ENCODE data around the gene PARP4. TPM values are rescaled to one million over a fixed set of nuclear protein-coding genes. Genes with fewer than 3 reads are reported as not detected.
"Not testable (repeated sequence)": the region's sequence is repeated elsewhere in the genome, so short reads cannot be mapped to it uniquely, and the experiment has no call there.

The PARP4 gene
- total RNA-seq, 6 experiments from 2014 or later = 23.0 to 41.2 (median 36.5) TPM

- DNase-seq = no peak
- under 1% methylated on average over 10 of the region's 10 CpGs for WGBS (ENCODE audit: insufficient coverage, low coverage, low lambda C conversion rate, missing lambda C conversion rate)
- peak; percentile 26 for TF ChIP-seq POLR2A (IDR thresholded peaks at IDR 0.05)
- TF ChIP-seq, protein P1, sequence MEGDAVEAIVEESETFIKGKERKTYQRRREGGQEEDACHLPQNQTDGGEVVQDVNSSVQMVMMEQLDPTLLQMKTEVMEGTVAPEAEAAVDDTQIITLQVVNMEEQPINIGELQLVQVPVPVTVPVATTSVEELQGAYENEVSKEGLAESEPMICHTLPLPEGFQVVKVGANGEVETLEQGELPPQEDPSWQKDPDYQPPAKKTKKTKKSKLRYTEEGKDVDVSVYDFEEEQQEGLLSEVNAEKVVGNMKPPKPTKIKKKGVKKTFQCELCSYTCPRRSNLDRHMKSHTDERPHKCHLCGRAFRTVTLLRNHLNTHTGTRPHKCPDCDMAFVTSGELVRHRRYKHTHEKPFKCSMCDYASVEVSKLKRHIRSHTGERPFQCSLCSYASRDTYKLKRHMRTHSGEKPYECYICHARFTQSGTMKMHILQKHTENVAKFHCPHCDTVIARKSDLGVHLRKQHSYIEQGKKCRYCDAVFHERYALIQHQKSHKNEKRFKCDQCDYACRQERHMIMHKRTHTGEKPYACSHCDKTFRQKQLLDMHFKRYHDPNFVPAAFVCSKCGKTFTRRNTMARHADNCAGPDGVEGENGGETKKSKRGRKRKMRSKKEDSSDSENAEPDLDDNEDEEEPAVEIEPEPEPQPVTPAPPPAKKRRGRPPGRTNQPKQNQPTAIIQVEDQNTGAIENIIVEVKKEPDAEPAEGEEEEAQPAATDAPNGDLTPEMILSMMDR (IDR thresholded peaks at IDR 0.05) = no peak
- no peaks in the 10 kb centered on the region for H3K9me3 ChIP-seq
- H3K36me3 ChIP-seq = no peaks in the 10 kb centered on the region
- H3K4me3 ChIP-seq = peak overlapping the region; percentile 85 to 93 (median 89)
- intact Hi-C loops (cut with DNase I) = no loop called here
- no peak for ATAC-seq
- no peaks in the 10 kb centered on the region for H3K27me3 ChIP-seq
- peak overlapping the region; percentile 98 to 100 (median 99) for H3K27ac ChIP-seq
- H3K4me1 ChIP-seq = peaks cover 0 to 25% (median 2%) of the 10 kb centered on the region in 4 donors
These were observed 283 bp upstream of the PARP4 start for GRCh38 chr13:24512908-24513213.

DNA sequence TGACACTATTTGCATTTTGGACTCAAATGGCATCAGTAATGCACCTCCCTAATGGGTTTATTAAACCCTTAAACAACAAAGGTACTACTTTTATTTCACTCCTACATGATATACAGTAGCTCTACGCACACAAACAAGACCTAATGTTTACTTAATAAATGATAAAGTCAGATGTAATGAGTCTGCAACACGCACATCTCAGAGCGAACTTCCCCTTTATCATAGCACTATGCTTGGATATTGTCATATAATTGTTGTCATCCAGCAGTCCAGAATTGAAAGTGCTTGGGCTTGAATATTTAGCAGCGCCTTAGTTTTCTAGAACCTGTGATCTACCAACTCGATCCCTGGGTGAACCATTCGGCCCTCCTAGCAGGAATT lies 772 bp downstream of the PARP4 start:
- H3K9me3 ChIP-seq = no peaks in the 10 kb centered on the region
- intact Hi-C loops (cut with DNase I) = no loop called here
- peaks cover 0 to 25% (median 2%) of the 10 kb centered on the region in 4 donors for H3K4me1 ChIP-seq
- H3K27ac ChIP-seq = peak overlapping the region; percentile 98 to 100 (median 99)
- ATAC-seq (no peak), DNase-seq (no peak)
- TF ChIP-seq POLR2A (IDR thresholded peaks at IDR 0.05) = no peak
- TF ChIP-seq, protein P1 (IDR thresholded peaks at IDR 0.05) = no peak
- 0% methylated on average over 6 of the region's 6 CpGs for WGBS (ENCODE audit: insufficient coverage, low coverage, low lambda C conversion rate, missing lambda C conversion rate)
- no peaks in the 10 kb centered on the region for H3K27me3 ChIP-seq
- peak overlapping the region; percentile 85 to 93 (median 89) for H3K4me3 ChIP-seq
- no peaks in the 10 kb centered on the region for H3K36me3 ChIP-seq

DNA sequence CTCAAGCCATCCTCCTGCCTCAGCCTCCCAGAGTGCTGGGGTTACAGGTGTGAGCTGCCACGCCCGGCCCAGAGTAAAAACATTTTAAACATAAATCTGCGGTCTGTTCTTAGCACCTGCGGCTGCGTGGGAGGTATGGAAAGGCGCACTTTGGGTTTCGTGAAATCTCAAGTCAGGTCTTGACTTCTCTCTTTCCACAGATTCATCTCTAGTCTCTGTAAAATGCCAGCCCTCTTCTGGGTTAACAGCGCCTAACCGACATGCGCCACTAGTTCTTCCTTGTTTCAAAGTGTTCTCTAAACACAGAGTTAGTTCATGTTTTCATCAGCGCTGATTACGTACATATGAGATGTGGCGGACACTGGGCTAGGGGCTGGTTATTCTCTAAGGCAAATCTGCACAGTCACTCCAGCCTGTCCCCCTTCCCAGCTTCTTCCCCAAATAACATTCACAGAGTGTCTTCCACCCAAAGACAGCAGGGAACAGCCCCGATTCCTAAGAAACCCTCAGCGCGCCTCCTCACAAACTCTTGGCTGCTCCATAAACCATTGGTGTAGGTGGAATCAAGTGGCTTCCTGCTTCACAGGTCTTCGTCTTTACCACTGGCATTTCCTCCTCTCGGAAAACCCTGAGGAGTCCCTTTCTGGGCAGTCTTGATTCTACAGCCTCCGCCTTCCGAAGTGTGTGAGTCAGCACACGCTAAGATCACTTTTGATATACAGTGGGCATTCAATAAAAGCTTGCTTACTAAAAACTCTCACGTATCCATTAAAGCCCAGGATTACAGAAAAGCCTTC lies 1.4 kb downstream of the PARP4 start:
- WGBS (ENCODE audit: insufficient coverage, low coverage, low lambda C conversion rate, missing lambda C conversion rate) = 37% methylated on average over 18 of the region's 22 CpGs
- H3K9me3 ChIP-seq = no peaks in the 10 kb centered on the region
- ATAC-seq (peak in 3 of 4 donors; percentile 2 to 9 (median 2)), DNase-seq (no peak)
- intact Hi-C loops (cut with DNase I) = no loop called here
- peak overlapping the region; percentile 85 to 93 (median 89) for H3K4me3 ChIP-seq
- peak overlapping the region; percentile 98 to 100 (median 99) for H3K27ac ChIP-seq
- H3K4me1 ChIP-seq = peaks cover 0 to 25% (median 2%) of the 10 kb centered on the region in 4 donors
- H3K36me3 ChIP-seq = no peaks in the 10 kb centered on the region
- no peaks in the 10 kb centered on the region for H3K27me3 ChIP-seq
- TF ChIP-seq, protein P1 (IDR thresholded peaks at IDR 0.05) = no peak
- TF ChIP-seq POLR2A (IDR thresholded peaks at IDR 0.05) = no peak

GRCh38 chr13:24506698-24507335 lies 5.8 kb downstream of the PARP4 start:
- intact Hi-C loops (cut with DNase I) = no loop called here
- Histone ChIP-seq H3K27ac (no peak overlapping the region), H3K36me3 (peaks cover 0 to 3% (median 0%) of the 10 kb centered on the region in 4 donors), H3K9me3 (no peaks in the 10 kb centered on the region), H3K27me3 (no peaks in the 10 kb centered on the region), H3K4me3 (no peak overlapping the region), H3K4me1 (peaks cover 0 to 31% (median 1%) of the 10 kb centered on the region in 4 donors)
- TF ChIP-seq, protein P1 (IDR thresholded peaks at IDR 0.05) = no peak
- TF ChIP-seq POLR2A (IDR thresholded peaks at IDR 0.05) = no peak
- no CpG with 5 or more reads among the region's 50 CpGs for WGBS (ENCODE audit: insufficient coverage, low coverage, low lambda C conversion rate, missing lambda C conversion rate)
- ATAC-seq = no peak
- DNase-seq = no peak

GRCh38 chr13:24506283-24506682 lies 6.3 kb downstream of the PARP4 start:
- DNase-seq; H3K27me3 ChIP-seq; ATAC-seq; H3K9me3 ChIP-seq; H3K4me3 ChIP-seq; intact Hi-C loops (cut with DNase I); H3K36me3 ChIP-seq; H3K27ac ChIP-seq: not testable (repeated sequence)
- no CpG with 5 or more reads among the region's 6 CpGs for WGBS (ENCODE audit: insufficient coverage, low coverage, low lambda C conversion rate, missing lambda C conversion rate)
- H3K4me1 ChIP-seq = peaks cover 0 to 25% (median 0%) of the 10 kb centered on the region in 4 donors

Data from right lobe of liver (tissue), 6 donors.